DMS79 (cell line): Measurements from ENCODE around the gene TMEM131.

Source experiments
- DNase-seq: peaks from one replicate; lab custom pipeline; 2025; lab: John Stamatoyannopoulos, UW

Gene TMEM131

DNA sequence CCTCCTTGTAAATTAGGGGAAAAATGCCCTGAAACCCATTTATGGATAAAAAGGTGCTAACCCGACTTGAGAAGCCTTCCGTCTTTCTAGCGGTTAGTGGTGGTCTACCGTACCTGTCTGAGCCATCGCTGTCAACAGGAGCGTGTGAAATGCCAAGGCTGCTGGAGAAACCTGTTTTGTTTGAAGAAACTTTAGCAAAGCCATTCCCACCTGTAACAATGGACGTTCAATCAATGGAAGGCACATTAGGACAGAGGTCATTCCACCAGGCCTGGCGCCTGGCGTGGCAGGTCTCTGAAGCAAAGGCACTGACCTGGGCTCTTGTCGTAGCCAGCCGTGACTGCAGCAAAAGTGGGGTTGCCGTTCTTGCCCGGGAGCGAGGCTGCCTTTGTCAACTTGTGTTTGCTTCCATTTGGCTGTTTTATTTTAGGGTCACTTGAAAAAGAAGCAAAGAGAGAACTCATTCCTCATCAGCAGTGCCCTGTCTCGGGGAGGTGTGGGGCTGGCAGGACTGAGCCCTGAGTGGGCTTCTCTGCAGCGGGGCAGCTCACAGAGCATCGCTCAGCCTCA, 235.2 kb downstream of the TMEM131 start:
- DNase-seq = no peak

DNA sequence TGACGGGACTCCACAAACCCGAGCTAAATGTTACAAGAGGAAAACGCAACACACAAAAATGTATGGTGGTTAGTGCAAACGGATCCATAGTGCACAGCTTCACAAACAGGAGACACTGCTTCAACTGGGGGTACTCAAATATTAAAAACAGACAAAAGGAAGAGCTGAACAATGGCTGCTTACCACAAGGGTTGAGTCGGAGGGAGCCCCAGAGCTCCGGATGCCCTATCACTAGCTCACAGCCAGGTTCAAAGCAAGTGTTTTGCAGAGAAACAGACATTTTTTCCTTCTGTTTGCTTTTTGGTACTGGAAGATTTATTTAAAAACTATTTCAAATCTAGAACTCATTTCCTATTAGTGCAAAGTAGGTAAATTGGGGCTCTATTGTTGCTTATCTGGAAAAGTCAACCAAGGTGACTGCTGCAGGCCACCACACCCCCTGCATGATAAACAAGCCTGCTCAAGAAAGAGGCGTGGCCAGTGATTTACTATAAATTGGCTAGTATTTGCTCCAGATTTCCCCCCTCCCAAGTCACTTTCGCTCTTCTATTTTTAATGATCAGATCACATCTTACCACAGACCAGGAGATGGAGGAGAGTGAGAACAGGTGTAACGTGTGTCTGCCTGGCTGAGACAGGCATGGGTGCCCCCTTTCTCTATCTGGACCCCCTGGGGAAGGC, 235.9 kb downstream of the TMEM131 start:
- no peak for DNase-seq

DNA sequence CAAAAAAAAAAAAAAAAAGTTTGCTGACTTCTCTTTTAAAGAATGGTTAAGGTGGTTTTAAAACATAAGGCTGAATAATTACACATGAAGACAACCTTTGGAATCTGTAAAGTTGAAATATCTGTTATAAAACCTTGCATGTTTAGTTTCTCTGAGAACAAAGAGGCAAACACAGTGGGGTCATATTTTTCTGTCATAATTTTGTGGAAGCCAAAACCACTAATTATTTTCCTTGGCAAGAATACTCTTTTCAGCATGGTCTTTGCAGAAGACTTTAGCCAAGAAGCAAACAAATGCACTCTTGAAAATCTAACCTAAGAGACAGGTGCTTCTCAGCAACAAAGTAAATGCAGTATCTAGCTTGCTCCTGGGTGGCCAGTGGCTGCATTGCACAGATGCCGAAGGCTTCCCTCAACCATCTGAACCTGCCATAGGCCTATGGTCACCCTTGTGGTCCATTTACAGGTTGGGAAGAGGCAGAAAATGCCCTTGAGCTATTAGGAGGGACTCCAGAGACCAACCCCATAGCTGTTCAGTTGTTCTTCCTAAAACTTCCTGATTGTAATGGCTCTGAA, 237.5 kb downstream of the TMEM131 start:
- DNase-seq = peak; percentile 50

DNA sequence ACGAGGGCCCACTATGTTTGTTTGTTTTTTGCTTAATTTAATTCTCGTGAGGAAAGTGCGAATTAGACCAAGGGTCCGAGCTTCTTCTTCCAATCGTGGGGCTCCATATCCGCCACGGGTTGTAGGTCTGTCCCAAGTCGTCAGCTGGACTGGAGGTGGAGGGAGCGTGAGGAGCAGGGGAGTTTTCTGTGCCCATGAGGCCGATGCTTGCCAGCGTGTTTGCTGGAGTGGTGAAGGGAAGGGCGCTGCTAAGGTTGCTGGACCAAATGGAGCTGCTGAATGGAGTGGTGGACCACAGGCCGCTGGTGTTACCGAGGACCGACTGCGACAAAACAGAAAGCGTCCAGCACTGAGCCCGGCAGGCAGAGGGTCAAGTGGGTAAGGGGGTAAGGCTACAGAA, 238.7 kb downstream of the TMEM131 start:
- no peak for DNase-seq

DNA sequence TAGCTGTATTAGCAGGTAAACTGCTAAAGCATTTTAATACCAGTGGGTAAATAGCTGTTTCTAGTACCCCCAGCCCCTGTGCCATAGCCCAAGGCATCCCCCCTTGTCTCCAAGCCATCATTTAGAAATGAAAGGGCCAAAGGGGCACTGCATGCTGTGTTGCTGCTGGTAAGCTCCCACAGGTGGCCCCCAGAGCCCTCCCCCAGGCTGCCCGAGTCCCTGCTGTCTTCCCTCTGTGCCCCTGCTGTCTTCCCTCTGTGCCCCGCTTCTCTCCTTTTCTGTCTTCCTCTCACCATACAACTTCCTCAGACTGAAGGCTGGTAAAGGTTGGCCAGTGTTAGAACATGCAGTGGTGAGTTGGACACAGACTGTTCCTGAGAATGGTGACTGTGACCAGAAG, 240.3 kb downstream of the TMEM131 start:
- no peak for DNase-seq

- no peak for DNase-seq
Observed at GRCh38 chr2:97754690-97755346, 240.9 kb downstream of the TMEM131 start.

GRCh38 chr2:97752342-97753334, 243.1 kb downstream of the TMEM131 start:
- DNase-seq = no peak

GRCh38 chr2:97751752-97752151, 244.0 kb downstream of the TMEM131 start:
- peak; percentile 90 for DNase-seq

DNA sequence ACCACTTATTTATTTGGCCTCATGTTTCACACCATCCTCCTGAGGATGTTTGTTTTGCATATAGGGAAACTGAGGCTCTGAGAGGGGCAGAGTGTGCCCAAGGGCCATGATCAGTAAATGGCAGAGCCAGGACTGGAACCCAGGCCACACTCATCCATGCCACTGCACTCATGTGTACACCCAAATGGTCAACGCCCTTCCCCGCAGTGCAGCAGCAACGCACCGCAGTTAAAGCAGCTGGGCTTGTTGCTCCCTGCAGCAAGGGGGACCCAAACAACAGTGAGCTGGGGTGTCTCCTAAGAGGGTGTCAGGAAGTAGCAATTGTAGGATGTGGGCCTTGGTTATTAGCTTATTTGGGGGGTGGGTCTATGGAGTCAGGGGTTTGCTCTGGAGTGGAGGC, 245.7 kb downstream of the TMEM131 start:
- no peak for DNase-seq

DNA sequence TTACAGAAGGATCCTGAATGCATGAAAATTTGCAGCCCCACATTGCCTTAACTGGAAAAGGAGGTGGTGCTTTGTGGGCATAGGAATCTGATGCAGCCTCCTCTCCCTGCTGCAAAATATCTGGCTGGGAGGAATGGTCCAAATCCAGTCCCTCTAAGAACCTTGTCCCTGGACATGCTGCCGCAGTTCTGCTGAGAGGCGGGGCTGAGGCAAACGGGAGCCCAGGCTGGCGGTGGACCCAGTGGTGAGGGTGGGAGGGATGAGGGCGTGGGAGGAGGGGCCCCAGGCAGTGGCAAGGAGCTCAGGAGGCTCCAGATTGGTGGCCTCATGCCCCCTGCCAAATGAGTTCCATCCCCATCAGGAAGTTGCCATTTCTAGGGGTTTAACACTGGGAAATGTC, 246.2 kb downstream of the TMEM131 start:
- no peak for DNase-seq

GRCh38 chr2:97747716-97748115, 248.0 kb downstream of the TMEM131 start:
- no peak for DNase-seq

DNA sequence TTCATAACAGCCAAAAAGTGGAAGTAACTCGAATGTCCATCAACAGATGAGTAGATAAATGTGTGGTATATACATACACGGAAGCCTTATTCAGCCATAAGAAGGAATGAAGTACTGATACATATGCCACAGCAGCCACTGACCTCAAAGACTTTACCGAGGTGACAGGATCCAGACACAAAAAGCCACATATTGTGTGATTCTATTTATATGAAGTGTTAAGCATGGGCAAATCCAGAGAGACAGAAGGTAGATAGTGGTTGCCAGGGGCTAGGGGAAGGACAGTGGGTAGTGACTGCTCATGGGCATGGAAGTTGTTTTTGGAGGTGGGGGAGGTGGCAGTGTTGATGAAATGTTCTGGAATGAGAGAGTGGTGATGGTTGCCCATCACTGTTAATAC, 248.5 kb downstream of the TMEM131 start:
- DNase-seq = no peak

DNA sequence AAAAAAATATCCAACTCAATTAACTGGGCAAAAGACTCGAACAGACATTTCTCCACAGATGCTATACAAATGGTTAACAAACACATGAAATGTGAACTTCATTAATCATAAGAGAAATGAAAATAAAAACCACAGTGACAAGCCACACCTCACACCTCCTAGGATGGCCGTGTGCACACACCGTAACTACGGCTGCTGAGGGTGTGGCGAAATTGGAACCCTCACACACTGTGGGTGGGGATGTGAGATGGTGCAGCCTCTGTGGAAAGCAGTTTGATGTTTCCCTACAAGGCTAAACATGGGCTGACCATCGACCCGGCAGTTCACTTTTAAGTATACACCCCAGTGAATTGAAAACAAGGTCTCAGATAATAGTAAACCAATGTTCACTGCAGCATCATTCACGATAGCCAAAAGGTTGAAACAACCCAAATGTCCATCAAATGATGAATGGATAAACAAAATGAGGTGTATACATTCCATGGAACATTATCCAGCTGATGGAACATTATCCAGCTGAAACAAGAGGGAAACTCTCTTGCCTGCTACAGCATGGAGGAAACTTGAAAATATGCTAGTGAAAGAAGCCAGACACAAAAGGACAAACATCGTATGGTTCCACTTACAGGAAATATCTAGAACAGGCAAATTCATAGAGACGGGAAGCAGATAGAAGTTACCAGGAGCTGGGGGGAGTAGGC, 250.1 kb downstream of the TMEM131 start:
- peak; percentile 3 for DNase-seq

GRCh38 chr2:97743913-97744312, 251.8 kb downstream of the TMEM131 start:
- DNase-seq = no peak

DNA sequence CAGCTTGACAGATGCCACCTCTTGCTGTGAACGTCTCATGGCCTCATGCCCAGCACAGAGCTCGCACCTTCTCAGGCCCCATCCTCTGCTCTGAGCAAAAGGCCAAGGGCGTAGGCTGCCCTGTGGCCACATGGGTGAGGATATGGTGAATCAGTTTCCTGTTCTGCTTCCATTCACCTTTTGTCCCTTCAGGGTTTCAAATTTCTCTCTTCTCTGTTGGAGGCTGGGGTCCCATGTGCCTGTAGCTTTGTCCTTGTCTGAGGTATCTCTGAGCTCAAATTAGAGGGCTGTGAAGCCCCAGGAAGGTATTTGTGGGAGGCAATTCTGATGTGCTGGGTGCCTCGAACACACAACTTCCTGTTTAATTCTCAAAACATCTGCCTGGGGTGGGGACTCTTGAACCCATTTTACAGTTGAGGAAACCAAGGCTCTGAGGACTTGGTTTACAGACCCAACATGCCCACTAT, 253.3 kb downstream of the TMEM131 start:
- no peak for DNase-seq

DNA sequence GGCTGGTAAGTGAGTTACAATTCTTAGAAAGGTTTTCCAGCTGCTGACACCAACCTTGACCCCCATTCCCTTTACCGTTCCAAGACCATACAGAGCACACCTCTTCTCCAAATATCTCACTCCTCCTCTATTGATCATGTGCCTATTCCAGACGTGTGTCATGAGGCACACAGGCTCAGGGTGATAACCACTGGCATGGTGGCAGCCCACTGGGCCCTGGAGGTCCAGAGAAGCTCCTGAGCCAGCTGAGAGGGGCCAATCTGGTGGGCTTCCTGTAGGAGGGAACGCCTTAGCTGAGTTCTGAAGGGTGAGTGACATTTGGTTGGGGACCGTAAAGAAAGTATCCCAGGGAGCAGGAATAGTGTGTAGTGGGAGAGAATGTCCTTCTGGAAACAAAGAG, 254.1 kb downstream of the TMEM131 start:
- DNase-seq = no peak

GRCh38 chr2:97741251-97741650, 254.5 kb downstream of the TMEM131 start:
- no peak for DNase-seq

- peak; percentile 93 for DNase-seq
Observed at GRCh38 chr2:97740590-97741182, 255.1 kb downstream of the TMEM131 start.

GRCh38 chr2:97739893-97740245, 255.9 kb downstream of the TMEM131 start:
- DNase-seq = no peak

DNA sequence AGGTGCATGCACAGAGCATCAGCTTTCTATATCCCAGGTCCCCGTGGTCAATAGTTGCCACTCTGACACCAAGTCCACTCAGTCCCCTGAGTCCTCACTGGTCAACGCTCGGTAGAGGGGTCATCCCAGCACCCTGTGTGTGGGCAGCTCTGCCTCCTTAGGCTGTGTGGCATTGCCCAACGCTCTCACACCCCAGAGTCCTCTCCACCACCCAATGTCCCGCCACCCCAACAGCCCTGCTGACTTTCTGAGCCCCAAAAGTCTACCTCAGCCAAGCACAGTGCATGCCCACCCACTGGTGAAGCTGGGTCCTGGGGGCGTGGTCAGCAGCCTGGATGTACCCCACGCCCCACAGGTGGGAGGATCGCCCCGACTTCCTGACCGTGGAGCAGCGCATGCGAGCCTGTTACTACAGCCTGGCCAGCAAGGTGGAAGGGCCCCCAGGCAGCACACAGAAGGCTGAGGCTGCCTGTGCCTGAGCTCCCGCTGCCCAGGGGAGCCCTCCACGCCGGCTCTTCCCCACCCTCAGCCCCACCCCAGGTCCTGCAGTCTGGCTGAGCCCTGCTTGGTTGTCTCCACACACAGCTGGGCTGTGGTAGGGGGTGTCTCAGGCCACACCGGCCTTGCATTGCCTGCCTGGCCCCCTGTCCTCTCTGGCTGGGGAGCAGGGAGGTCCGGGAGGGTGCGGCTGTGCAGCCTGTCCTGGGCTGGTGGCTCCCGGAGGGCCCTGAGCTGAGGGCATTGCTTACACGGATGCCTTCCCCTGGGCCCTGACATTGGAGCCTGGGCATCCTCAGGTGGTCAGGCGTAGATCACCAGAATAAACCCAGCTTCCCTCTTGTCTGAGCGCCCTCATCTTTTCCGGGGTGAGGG, 256.5 kb downstream of the TMEM131 start:
- no peak for DNase-seq
